ENCODE data around the gene CLEC1B.

GRCh38 chr12:10018386-10018785 lies 19.5 kb upstream of the CLEC1B start:
- TF ChIP-seq EZH2 (IDR thresholded peaks at IDR 0.05; ENCODE audit: insufficient read depth, poor library complexity, severe bottlenecking): no peak
- no peak for TF ChIP-seq EZH2phosphoT487 (IDR thresholded peaks at IDR 0.05; ENCODE audit: insufficient read depth, low read depth)
